NK-92 (cell line): ENCODE data around the gene TSPAN15.

Source experiments
- DNase-seq: peaks from one replicate; lab custom pipeline; 2025; ENCODE audit not compliant: unreplicated experiment; lab: John Stamatoyannopoulos, UW

TSPAN15 gene

GRCh38 chr10:69499726-69500689 lies 48.7 kb downstream of the TSPAN15 start:
- DNase-seq, result no peak

DNA sequence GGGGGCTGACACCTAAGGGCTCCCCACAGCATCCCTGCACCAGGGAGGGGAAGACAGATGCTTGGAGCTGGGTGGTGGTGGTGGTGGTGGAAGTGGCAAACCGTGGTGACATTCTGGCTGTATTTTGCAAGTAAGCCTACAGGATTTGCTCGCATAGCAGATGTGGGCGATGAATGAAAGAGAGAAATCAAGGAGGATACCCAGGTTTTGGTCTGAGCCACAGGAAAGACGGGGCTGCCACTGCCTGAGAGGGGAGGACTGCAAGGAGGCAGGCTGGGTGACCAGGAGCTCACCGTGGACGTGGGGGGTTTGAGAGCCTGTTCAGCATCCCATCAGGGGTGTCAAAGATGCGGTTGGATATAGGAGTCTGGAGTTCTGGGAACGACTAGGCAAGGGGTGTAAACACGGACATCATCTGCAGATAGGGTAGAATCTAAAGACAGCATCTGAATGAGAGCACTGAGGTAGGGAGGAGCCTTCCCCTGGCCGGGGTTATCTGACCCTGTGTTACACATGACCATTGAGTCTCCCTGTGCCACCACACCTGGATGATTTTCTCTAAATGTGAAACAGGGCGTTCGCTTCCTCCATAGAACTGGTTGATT lies 49.7 kb downstream of the TSPAN15 start:
- DNase-seq, result no peak

GRCh38 chr10:69501657-69502056 lies 50.4 kb downstream of the TSPAN15 start:
- no peak for DNase-seq

GRCh38 chr10:69502589-69502988 lies 51.3 kb downstream of the TSPAN15 start:
- no peak for DNase-seq

DNA sequence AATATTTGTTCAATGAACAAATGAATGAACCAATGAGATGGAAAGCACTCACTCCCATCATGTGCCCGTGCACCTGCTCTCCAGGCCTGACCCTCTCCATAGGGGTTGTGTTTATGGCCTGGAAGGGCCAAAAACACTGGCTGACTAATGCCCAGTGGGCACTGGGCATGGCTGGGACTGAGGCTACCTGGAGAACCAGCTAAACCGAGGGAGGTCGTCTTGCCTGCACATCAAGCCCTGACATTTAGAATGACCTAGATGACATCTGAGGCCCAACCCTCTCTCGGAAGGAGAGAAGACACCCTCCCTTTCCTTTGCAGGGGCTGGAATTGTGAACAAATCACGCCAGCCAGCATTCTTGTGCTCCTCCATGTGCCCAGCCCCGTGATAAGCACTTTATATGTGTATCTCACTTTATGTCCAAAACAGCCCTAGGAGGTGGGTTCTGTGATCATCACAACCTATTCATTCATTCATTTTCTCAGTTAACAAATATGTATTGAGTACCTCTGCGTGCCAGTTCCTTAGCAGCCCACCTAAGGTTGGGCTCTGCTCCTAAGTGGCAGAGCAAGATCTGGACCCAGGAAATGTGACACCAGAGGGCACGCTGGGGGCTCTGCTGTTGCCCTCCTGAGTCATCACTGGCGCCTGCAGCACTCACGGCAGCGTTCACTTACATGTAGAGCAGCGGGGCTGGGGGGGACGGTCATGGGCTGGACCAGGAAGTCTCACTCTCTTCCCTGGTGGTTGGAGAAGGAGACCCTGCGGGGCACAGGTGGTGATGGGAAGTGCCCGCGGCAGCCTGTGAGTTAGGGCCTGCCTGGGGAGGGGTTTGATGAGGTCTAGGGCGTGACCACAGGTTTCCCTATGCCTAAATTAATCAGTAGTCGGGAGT lies 52.0 kb downstream of the TSPAN15 start:
- DNase-seq, result no peak

GRCh38 chr10:69503896-69504265 lies 52.6 kb downstream of the TSPAN15 start:
- DNase-seq, result no peak

DNA sequence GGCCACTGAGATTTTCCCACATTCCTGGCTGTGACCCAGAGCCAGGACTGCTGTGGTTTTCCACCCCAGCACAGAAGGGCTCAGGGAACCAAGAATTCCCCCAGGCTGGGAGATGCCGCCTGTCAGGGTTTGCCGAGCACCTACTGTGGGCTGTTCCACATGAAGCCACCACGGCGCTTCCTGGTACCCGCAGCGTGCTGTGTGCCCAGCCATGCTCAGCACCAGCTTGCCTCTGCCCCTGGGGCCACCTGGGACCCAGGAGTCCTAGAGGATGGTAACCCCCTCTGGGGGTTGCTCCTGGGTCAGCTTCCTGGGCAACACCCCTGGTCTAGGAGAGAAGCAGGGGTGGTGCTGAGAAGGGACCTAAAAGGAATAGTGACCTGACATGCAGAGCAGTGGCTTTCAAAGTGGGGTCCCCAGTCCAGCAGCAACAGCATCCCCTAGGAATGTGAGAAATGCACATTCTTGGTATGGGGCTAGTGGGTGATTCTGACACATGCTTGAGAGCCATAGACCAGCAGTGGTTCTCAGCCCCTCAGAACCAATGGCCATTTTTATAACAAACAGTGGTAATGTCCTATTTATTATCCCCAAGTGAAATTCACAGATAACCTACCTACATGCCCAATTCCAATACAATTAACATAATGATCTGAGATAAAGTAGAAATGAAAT lies 53.4 kb downstream of the TSPAN15 start:
- no peak for DNase-seq

GRCh38 chr10:69505636-69506318 lies 54.5 kb downstream of the TSPAN15 start:
- DNase-seq, result no peak

DNA sequence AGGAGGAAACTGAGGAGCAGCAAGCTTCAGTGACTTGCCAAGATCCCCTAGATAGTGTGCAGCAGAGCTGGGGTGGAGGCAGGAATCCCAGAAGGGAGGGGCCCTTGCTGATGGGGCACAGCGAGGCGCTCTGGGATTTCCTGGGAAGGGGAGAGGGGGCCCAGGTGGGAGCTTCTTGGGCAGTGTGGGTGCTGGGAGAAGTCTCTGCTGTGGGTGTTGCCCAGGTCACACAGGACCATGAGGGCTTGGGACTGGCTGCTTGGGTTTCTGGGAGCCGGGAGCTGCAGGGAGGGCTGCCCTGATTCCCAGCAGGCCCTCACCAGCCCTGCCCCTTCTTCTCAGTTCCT lies 55.2 kb downstream of the TSPAN15 start:
- DNase-seq, result no peak

DNA sequence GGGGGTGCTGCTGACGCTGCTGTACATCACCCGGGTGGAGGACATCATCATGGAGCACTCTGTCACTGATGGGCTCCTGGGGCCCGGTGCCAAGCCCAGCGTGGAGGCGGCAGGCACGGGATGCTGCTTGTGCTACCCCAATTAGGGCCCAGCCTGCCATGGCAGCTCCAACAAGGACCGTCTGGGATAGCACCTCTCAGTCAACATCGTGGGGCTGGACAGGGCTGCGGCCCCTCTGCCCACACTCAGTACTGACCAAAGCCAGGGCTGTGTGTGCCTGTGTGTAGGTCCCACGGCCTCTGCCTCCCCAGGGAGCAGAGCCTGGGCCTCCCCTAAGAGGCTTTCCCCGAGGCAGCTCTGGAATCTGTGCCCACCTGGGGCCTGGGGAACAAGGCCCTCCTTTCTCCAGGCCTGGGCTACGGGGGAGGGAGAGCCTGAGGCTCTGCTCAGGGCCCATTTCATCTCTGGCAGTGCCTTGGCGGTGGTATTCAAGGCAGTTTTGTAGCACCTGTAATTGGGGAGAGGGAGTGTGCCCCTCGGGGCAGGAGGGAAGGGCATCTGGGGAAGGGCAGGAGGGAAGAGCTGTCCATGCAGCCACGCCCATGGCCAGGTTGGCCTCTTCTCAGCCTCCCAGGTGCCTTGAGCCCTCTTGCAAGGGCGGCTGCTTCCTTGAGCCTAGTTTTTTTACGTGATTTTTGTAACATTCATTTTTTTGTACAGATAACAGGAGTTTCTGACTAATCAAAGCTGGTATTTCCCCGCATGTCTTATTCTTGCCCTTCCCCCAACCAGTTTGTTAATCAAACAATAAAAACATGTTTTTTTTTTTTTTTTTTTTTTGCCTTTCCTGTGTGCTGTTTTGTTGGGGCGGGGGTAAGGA lies 55.8 kb downstream of the TSPAN15 start:
- DNase-seq, result no peak

DNA sequence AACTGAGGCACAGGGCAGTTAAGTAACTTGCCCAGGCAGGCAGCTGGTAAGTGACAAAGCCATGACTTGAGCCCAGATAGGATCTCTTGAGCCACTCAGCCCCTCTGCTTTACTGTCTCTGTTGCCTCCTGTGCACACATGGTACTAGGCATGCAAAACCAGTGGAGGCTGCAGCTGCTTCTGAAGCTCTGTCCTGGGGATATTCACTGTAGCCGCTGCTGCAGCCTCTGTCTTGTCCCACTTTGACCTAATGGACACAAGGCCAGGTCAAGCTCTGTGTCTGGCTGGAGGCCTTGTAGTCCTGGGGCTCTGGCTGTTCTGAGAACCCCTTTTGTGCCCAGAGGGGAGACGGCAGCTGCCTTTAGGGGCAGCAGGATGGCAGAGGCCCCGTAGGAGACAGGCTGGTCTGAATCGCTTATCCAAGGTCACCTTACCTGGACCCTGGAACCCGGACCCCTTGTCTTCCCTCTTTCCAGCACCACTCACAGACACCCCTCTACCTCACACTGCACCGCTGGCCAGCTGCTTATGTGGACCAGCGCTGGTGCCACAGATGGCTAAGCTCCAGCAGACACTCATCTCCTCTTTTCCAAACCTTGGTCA lies 57.6 kb downstream of the TSPAN15 start:
- DNase-seq, result no peak

- DNase-seq, result no peak
Observed at GRCh38 chr10:69512901-69513300, 61.6 kb downstream of the TSPAN15 start.

GRCh38 chr10:69513617-69514016 lies 62.4 kb downstream of the TSPAN15 start:
- no peak for DNase-seq

GRCh38 chr10:69515699-69516259 lies 64.5 kb downstream of the TSPAN15 start:
- DNase-seq, result no peak

GRCh38 chr10:69516316-69516715 lies 65.1 kb downstream of the TSPAN15 start:
- no peak for DNase-seq

DNA sequence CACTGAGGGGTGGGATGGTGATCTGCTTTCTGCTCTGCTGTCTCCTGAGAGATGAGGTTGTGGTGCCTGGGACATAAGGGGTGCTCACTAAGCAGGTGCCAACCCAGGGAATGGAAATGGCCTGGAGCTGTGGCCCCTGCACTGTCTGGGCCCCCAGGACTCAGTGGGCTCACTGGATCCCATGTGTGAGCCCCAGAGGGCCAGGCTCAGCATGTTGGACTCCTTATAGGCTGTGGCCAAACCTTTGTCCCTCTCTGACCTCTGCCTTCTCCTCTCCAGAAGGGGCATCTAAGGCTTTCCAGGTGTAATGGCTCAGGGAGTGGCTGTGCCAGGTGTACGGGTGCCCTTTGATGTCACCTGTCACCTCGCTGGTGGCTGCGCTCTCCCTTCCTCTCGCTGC lies 65.5 kb downstream of the TSPAN15 start:
- DNase-seq, result no peak

GRCh38 chr10:69517271-69517848 lies 66.1 kb downstream of the TSPAN15 start:
- DNase-seq, result no peak

- DNase-seq, result no peak
Observed at GRCh38 chr10:69527961-69528360, 76.7 kb downstream of the TSPAN15 start.
